ENCODE results near the gene HOXA13.

- TF ChIP-seq POLR2A (IDR thresholded peaks at IDR 0.05) = no peak
- TF ChIP-seq, protein P1, sequence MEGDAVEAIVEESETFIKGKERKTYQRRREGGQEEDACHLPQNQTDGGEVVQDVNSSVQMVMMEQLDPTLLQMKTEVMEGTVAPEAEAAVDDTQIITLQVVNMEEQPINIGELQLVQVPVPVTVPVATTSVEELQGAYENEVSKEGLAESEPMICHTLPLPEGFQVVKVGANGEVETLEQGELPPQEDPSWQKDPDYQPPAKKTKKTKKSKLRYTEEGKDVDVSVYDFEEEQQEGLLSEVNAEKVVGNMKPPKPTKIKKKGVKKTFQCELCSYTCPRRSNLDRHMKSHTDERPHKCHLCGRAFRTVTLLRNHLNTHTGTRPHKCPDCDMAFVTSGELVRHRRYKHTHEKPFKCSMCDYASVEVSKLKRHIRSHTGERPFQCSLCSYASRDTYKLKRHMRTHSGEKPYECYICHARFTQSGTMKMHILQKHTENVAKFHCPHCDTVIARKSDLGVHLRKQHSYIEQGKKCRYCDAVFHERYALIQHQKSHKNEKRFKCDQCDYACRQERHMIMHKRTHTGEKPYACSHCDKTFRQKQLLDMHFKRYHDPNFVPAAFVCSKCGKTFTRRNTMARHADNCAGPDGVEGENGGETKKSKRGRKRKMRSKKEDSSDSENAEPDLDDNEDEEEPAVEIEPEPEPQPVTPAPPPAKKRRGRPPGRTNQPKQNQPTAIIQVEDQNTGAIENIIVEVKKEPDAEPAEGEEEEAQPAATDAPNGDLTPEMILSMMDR (IDR thresholded peaks at IDR 0.05) = no peak
Observed at GRCh38 chr7:27162561-27163287, 37.2 kb downstream of the HOXA13 start.
